CD14-positive monocyte (primary cell): ENCODE data around the gene TAF4. TPM values are rescaled to one million over a fixed set of nuclear protein-coding genes. Genes with fewer than 3 reads are reported as not detected.
"Not testable (repeated sequence)": the region's sequence is repeated elsewhere in the genome, so short reads cannot be mapped to it uniquely, and the experiment has no call there.

Experiments
- DNase-seq, 3 donors: peaks; one replicate each; pipeline ENCODE4 v3.0.0-alpha.2; 2011 to 2022
- H2AFZ ChIP-seq: 2 replicates; pipeline ENCODE4 v1.6.0; 2012; ENCODE audit warnings: mild to moderate bottlenecking, low read depth, low read length, inconsistent platforms; ENCODE audit not compliant: insufficient read depth, poor library complexity, severe bottlenecking
- H3K27ac ChIP-seq, 2 donors: 1 replicate in 1 of 2; 2 replicates in 1 of 2; pipeline ENCODE4 v1.5.1; 2012 to 2013; ENCODE audit warnings: low read length in 2 of 2, control low read depth in 1 of 2, inconsistent platforms in 1 of 2, low read depth in 1 of 2, mild to moderate bottlenecking in 1 of 2
- H3K27me3 ChIP-seq, 2 donors: one replicate each; pipeline versions ENCODE4 v1.6.0 to v1.6.1; 2011 to 2013; ENCODE audit warnings: low read length in 2 of 2; ENCODE audit not compliant: control insufficient read depth in 2 of 2, insufficient read depth in 2 of 2
- H3K36me3 ChIP-seq, 2 donors: replicated peaks in 1 of 2; 1 replicate in 1 of 2; 2 replicates in 1 of 2; pipeline versions ENCODE4 v1.5.1 to v1.6.1; 2012 to 2013; ENCODE audit warnings: low read length in 2 of 2, control low read depth in 1 of 2, inconsistent platforms in 1 of 2, mild to moderate bottlenecking in 1 of 2; ENCODE audit not compliant: insufficient read depth in 2 of 2, control insufficient read depth in 1 of 2
- H3K4me1 ChIP-seq, 2 donors: 1 replicate in 1 of 2; 2 replicates in 1 of 2; pipeline versions ENCODE4 v1.5.1 to v1.6.1; 2012 to 2013; ENCODE audit warnings: low read length in 2 of 2, control low read depth in 1 of 2, inconsistent platforms in 1 of 2, mild to moderate bottlenecking in 1 of 2, moderate library complexity in 1 of 2; ENCODE audit not compliant: insufficient read depth in 2 of 2, control insufficient read depth in 1 of 2
- H3K4me2 ChIP-seq: replicated peaks from 2 replicates; pipeline ENCODE3; 2012; ENCODE audit warnings: low read length, moderate library complexity, mild to moderate bottlenecking; ENCODE audit not compliant: poor library complexity, severe bottlenecking; ENCODE audit errors: extremely low read depth
- H3K4me3 ChIP-seq, 3 experiments: fragments of 200-600 bp in 1 of 3; sonication (generic) in 1 of 3; replicated peaks in 1 of 3; 1 replicate in 2 of 3; 2 replicates in 1 of 3; pipeline ENCODE4 v1.5.1; 2011 to 2013; ENCODE audit warnings: low read length in 3 of 3, mild to moderate bottlenecking in 3 of 3, control low read depth in 2 of 3, low read depth in 2 of 3, inconsistent platforms in 1 of 3, moderate library complexity in 1 of 3
- H3K79me2 ChIP-seq: 2 replicates; pipeline ENCODE4 v1.6.0; 2012; ENCODE audit warnings: mild to moderate bottlenecking, control low read depth, inconsistent platforms, low read length, moderate library complexity; ENCODE audit not compliant: insufficient read depth
- H3K9ac ChIP-seq: 2 replicates; pipeline ENCODE4 v1.6.0; 2017; ENCODE audit warnings: low read length, mild to moderate bottlenecking; ENCODE audit not compliant: insufficient read depth, poor library complexity, severe bottlenecking
- H3K9me3 ChIP-seq, 2 donors: replicated peaks in 1 of 2; 1 replicate in 1 of 2; 2 replicates in 1 of 2; pipeline versions ENCODE4 v1.5.1 to v1.6.1; 2012 to 2013; ENCODE audit warnings: low read length in 2 of 2, control low read depth in 1 of 2; ENCODE audit not compliant: control insufficient read depth in 1 of 2, insufficient read depth in 1 of 2
- H4K20me1 ChIP-seq: 2 replicates; pipeline ENCODE4 v1.6.0; 2012; ENCODE audit warnings: mild to moderate bottlenecking, low read length, control low read depth, moderate library complexity; ENCODE audit not compliant: insufficient read depth
- H3K27ac Mint-ChIP-seq, 7 donors: one replicate each; pipeline ENCODE4 v1.8.0; 2020; ENCODE audit warnings: mild to moderate bottlenecking in 7 of 7, mixed read lengths in 7 of 7, moderate library complexity in 6 of 7, inconsistent platforms in 2 of 7
- H3K27me3 Mint-ChIP-seq, 3 donors: one replicate each; pipeline ENCODE4 v1.8.0; 2021 to 2022; ENCODE audit warnings: low read depth in 3 of 3, mild to moderate bottlenecking in 3 of 3, mixed read lengths in 3 of 3, moderate library complexity in 3 of 3, inconsistent platforms in 1 of 3
- H3K36me3 Mint-ChIP-seq, 2 donors: one replicate each; pipeline ENCODE4 v1.8.0; 2020; ENCODE audit warnings: mixed read lengths in 2 of 2, inconsistent platforms in 1 of 2, mild to moderate bottlenecking in 1 of 2
- H3K4me1 Mint-ChIP-seq: one replicate; pipeline ENCODE4 v1.8.0; 2020; ENCODE audit warnings: mild to moderate bottlenecking, mixed read lengths
- H3K4me3 Mint-ChIP-seq, 2 donors: one replicate each; pipeline ENCODE4 v1.8.0; 2020; ENCODE audit warnings: mild to moderate bottlenecking in 2 of 2, mixed read lengths in 2 of 2, moderate library complexity in 1 of 2
- H3K9me3 Mint-ChIP-seq, 7 donors: one replicate each; pipeline ENCODE4 v1.8.0; 2020 to 2022; ENCODE audit warnings: mixed read lengths in 7 of 7, mild to moderate bottlenecking in 6 of 7, moderate library complexity in 6 of 7, inconsistent platforms in 2 of 7
- WGBS: methylation state at CpG from one replicate; pipeline ENCODE4 v1.1.5; 2013; ENCODE audit warnings: missing lambda C conversion rate; ENCODE audit not compliant: insufficient coverage; 5-methylcytosine and 5-hydroxymethylcytosine counted together
- intact Hi-C, 2 donors: fragments of 100-400 bp; cut with micrococcal nuclease; formaldehyde crosslinking; loops; one replicate each; pipeline versions ENCODE4 v1.15.0 to v1.15.1; 2023
- polyA plus RNA-seq, 3 donors: library from polyadenylated mRNA; depleted of rRNA in 1 of 3; unstranded in 2 of 3; stranded (reverse) in 1 of 3; fragments of 300-500 nt in 2 of 3; fragments of >200 nt in 1 of 3; fragmentation: Illumina TruSeq in 2 of 3; gene quantifications; 1 replicate in 2 of 3; 2 replicates in 1 of 3; pipeline ENCODE4 v1.2.3, GENCODE V29; 2012 to 2021
- TF ChIP-seq, protein P1 (sequence below): fragments of 200-600 bp; IDR thresholded peaks from one replicate; pipeline ENCODE4 v1.8.0; 2022; ENCODE audit warnings: antibody characterized with exemption, mild to moderate bottlenecking

Gene TAF4
- polyA plus RNA-seq, 3 donors, result 0.48 to 14.9 (median 0.99) TPM

DNA sequence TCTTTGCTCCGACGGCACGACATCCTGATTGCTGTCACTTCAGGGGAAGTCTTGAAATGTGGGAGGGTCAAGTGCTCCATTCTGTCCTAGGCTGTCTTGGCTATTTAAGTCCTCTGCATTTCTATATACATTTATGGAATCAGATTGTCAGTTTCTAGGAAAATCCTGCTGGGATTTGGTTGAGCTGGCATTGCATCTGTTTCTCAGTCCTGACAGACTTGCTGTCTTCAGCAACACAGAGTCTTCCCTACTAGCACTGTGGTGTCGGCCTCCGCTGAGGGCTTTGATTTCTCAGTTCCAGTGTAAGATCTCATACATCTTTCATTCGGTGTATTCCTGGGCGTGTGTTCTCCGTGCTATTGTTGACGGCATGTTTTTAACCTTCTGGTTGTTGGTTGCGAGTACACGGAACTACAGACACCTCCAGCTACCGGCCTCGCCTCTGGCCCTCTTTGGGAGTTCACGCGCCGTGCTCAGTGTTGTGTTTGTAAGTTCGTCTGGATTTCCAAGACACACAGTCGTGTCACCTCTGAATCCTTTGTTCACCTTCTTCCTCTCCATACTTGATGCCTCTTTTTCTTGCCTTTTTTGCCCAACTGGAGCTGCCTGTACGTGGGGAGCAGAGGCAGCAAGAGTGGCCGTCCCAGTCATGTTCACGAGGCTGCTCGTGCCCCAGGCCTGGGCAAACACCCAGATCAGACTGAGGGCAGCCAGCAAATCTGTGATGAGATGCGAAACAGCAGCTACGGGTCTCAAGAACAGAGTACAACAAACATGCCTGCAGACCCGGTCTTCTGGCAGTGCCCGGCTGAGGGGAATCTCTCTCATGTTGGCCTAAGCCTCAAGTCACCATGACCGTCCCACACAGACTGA, 92.8 kb downstream of the TAF4 start:
- Histone ChIP-seq H2AFZ (no peak overlapping the region), H3K9me3 (peaks cover 9 to 39% of the 10 kb centered on the region in 2 donors), H3K27me3 (no peaks in the 10 kb centered on the region), H3K4me3 (no peak overlapping the region), H3K36me3 (peaks cover 42 to 56% of the 10 kb centered on the region in 2 donors), H3K27ac (no peak overlapping the region), H3K4me2 (no peak overlapping the region), H4K20me1 (no peaks in the 10 kb centered on the region), H3K79me2 (no peaks in the 10 kb centered on the region), H3K4me1 (no peaks in the 10 kb centered on the region), H3K9ac (no peak overlapping the region)
- TF ChIP-seq, protein P1, sequence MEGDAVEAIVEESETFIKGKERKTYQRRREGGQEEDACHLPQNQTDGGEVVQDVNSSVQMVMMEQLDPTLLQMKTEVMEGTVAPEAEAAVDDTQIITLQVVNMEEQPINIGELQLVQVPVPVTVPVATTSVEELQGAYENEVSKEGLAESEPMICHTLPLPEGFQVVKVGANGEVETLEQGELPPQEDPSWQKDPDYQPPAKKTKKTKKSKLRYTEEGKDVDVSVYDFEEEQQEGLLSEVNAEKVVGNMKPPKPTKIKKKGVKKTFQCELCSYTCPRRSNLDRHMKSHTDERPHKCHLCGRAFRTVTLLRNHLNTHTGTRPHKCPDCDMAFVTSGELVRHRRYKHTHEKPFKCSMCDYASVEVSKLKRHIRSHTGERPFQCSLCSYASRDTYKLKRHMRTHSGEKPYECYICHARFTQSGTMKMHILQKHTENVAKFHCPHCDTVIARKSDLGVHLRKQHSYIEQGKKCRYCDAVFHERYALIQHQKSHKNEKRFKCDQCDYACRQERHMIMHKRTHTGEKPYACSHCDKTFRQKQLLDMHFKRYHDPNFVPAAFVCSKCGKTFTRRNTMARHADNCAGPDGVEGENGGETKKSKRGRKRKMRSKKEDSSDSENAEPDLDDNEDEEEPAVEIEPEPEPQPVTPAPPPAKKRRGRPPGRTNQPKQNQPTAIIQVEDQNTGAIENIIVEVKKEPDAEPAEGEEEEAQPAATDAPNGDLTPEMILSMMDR, result no peak
- 95% methylated on average over 22 of the region's 27 CpGs for WGBS
- Mint-ChIP-seq H3K27me3 (peaks cover 0 to under 1% (median 0%) of the 10 kb centered on the region in 3 donors), H3K9me3 (peaks cover 10 to 21% (median 15%) of the 10 kb centered on the region in 7 donors), H3K4me1 (no peaks in the 10 kb centered on the region), H3K27ac (peak overlapping the region in 3 of 7 donors; percentile 7 to 67 (median 42)), H3K4me3 (no peak overlapping the region), H3K36me3 (peaks cover 44 to 55% of the 10 kb centered on the region in 2 donors)
- DNase-seq, result no peak
- intact Hi-C loops, result no loop called here

DNA sequence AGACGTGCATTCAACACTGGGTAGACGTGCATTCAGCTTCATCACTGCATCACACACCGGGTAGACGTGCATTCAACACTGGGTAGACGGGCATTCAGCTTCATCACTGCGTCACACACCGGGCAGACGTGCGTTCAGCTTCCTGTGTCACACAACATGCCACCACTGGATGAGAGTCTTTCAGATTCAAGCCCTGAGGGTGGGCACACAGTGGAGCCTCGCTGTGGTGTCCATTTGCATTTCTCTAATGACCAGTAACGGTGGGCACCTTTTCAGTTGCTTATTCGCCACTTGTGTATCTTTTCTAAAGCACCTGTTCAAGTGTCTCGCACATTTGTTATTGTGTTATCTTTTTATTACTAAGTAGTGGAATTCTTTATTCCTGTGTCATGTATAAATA, 94.1 kb downstream of the TAF4 start:
- intact Hi-C loops, result not testable (repeated sequence)

More for the DNA sequence above, 94.1 kb downstream of the TAF4 start:
- 100% methylated on average over 6 of the region's 13 CpGs for WGBS
- H3K79me2 ChIP-seq, H3K27me3 ChIP-seq, H3K27ac Mint-ChIP-seq, H3K4me3 ChIP-seq, H4K20me1 ChIP-seq, H3K4me2 ChIP-seq, H3K4me3 Mint-ChIP-seq, H3K27me3 Mint-ChIP-seq, DNase-seq, H3K9ac ChIP-seq, H3K27ac ChIP-seq, H2AFZ ChIP-seq, H3K4me1 ChIP-seq, H3K4me1 Mint-ChIP-seq: not testable (repeated sequence)
- H3K9me3 Mint-ChIP-seq, result peaks cover 9 to 17% (median 11%) of the 10 kb centered on the region in 7 donors
- Histone ChIP-seq H3K36me3 (peaks cover 34 to 44% of the 10 kb centered on the region in 2 donors), H3K9me3 (peaks cover 9 to 28% of the 10 kb centered on the region in 2 donors)
- H3K36me3 Mint-ChIP-seq, result peaks cover 36 to 43% of the 10 kb centered on the region in 2 donors
